ENCODE results near the gene AADACL4.
A peak's percentile ranks its signal among the peaks of the same experiment; 100 is the strongest.
"Not testable (repeated sequence)": the region's sequence is repeated elsewhere in the genome, so short reads cannot be mapped to it uniquely, and the experiment has no call there.

The AADACL4 gene

GRCh38 chr1:12658531-12659453, 14.9 kb downstream of the AADACL4 start:
- no peak for DNase-seq (ENCODE audit: low read depth)

GRCh38 chr1:12661606-12662219, 17.8 kb downstream of the AADACL4 start:
- DNase-seq (ENCODE audit: low read depth): no peak

GRCh38 chr1:12662556-12662955, 18.7 kb downstream of the AADACL4 start:
- DNase-seq (ENCODE audit: low read depth): no peak

GRCh38 chr1:12665511-12665910, 21.6 kb downstream of the AADACL4 start:
- no peak for DNase-seq (ENCODE audit: low read depth)

- no peak for DNase-seq (ENCODE audit: low read depth)
Measured at GRCh38 chr1:12666141-12666735, 22.4 kb downstream of the AADACL4 start.

GRCh38 chr1:12669529-12670068, 25.7 kb downstream of the AADACL4 start:
- no peak for DNase-seq (ENCODE audit: low read depth)

- no peak for DNase-seq (ENCODE audit: low read depth)
Measured at GRCh38 chr1:12674358-12674757, 30.5 kb downstream of the AADACL4 start.

- DNase-seq (ENCODE audit: low read depth): not testable (repeated sequence)
Measured at GRCh38 chr1:12676122-12676521, 32.2 kb downstream of the AADACL4 start.

- DNase-seq (ENCODE audit: low read depth): no peak
Measured at GRCh38 chr1:12677565-12677964, 33.7 kb downstream of the AADACL4 start.

GRCh38 chr1:12678350-12678749, 34.5 kb downstream of the AADACL4 start:
- no peak for DNase-seq (ENCODE audit: low read depth)

- peak; percentile 33 for DNase-seq (ENCODE audit: low read depth)
Measured at GRCh38 chr1:12678820-12679219, 34.9 kb downstream of the AADACL4 start.

GRCh38 chr1:12690156-12690555, 46.3 kb downstream of the AADACL4 start:
- DNase-seq (ENCODE audit: low read depth): no peak

- DNase-seq (ENCODE audit: low read depth): no peak
Measured at GRCh38 chr1:12692967-12693782, 49.3 kb downstream of the AADACL4 start.

GRCh38 chr1:12696658-12697057, 52.8 kb downstream of the AADACL4 start:
- DNase-seq (ENCODE audit: low read depth): no peak

- DNase-seq (ENCODE audit: low read depth): peak; percentile 37
Measured at GRCh38 chr1:12697397-12697796, 53.5 kb downstream of the AADACL4 start.

- no peak for DNase-seq (ENCODE audit: low read depth)
Measured at GRCh38 chr1:12703821-12704451, 60.1 kb downstream of the AADACL4 start.

GRCh38 chr1:12706061-12706460, 62.2 kb downstream of the AADACL4 start:
- DNase-seq (ENCODE audit: low read depth): no peak

GRCh38 chr1:12708396-12709090, 64.7 kb downstream of the AADACL4 start:
- DNase-seq (ENCODE audit: low read depth): no peak

GRCh38 chr1:12709091-12709491, 65.2 kb downstream of the AADACL4 start:
- DNase-seq (ENCODE audit: low read depth): peak; percentile 53

- no peak for DNase-seq (ENCODE audit: low read depth)
Measured at GRCh38 chr1:12709696-12710095, 65.8 kb downstream of the AADACL4 start.

GRCh38 chr1:12711536-12711935, 67.7 kb downstream of the AADACL4 start:
- peak; percentile 63 for DNase-seq (ENCODE audit: low read depth)
